Activated naive CD4-positive, alpha-beta T cell treated with anti-CD3 and anti-CD28 coated beads, Interleukin-2, amount 50 U/mL, for 24 hours (primary cell): ENCODE results near the gene RAD54L.

ENCODE experiments used
- H3K27ac Mint-ChIP-seq: one replicate; pipeline ENCODE4 v1.8.0; 2021; ENCODE audit warnings: mild to moderate bottlenecking, mixed read lengths
- H3K27me3 Mint-ChIP-seq: one replicate; pipeline ENCODE4 v1.8.0; 2021; ENCODE audit warnings: mixed read lengths
- H3K36me3 Mint-ChIP-seq: one replicate; pipeline ENCODE4 v1.8.0; 2021; ENCODE audit warnings: mixed read lengths
- H3K4me1 Mint-ChIP-seq: one replicate; pipeline ENCODE4 v1.8.0; 2021; ENCODE audit warnings: mixed read lengths
- H3K4me3 Mint-ChIP-seq: one replicate; pipeline ENCODE4 v1.8.0; 2021; ENCODE audit warnings: mild to moderate bottlenecking, mixed read lengths
- H3K9me3 Mint-ChIP-seq: one replicate; pipeline ENCODE4 v1.8.0; 2021; ENCODE audit warnings: mixed read lengths

RAD54L gene

DNA sequence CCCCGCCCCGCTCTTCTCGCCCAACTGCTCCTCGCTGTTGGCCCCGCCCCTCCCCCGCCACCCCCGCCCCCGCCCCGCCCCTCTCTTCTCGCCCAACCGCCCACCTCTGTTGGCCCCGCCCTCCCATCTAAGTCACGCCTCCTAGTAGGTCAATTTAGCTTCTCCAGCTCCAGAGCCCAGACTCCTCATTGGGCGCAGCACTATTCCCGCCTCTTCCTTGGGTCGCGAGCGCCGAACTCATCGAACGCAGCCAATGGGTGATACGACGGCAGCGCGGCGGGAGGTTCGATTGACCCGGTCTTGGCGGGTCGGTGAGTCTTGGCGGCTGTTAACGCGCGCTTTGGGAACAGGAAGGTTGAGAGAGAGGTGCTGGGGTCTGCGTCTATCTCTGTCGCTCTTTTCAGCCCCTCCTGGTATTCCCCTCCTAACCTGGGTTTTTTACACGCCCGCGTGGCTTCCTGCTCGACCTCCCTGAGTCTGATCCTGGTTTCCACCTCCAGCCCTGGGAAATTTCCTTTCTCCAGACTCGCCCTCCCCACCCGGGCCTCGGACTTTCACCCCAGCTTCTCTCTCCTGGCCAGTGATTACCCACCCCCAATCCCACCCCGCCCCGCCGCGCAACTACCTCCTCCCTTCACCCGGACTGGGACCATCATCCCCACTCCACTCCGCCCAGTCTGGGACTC, at the start of gene RAD54L:
Gene RAD54L, plus strand, starts transcription at position 328 of the 686 bp plus-strand sequence. CDS start 643 bp downstream, outside the sequence.
- Mint-ChIP-seq H3K27me3 (no peaks in the 10 kb centered on the region), H3K27ac (peak within 1 kb of the TSS; percentile 90), H3K9me3 (no peaks in the 10 kb centered on the region), H3K4me3 (peak within 1 kb of the TSS; percentile 96), H3K36me3 (no peaks in the 10 kb centered on the region), H3K4me1 (peaks cover 14% of the 10 kb centered on the region)

DNA sequence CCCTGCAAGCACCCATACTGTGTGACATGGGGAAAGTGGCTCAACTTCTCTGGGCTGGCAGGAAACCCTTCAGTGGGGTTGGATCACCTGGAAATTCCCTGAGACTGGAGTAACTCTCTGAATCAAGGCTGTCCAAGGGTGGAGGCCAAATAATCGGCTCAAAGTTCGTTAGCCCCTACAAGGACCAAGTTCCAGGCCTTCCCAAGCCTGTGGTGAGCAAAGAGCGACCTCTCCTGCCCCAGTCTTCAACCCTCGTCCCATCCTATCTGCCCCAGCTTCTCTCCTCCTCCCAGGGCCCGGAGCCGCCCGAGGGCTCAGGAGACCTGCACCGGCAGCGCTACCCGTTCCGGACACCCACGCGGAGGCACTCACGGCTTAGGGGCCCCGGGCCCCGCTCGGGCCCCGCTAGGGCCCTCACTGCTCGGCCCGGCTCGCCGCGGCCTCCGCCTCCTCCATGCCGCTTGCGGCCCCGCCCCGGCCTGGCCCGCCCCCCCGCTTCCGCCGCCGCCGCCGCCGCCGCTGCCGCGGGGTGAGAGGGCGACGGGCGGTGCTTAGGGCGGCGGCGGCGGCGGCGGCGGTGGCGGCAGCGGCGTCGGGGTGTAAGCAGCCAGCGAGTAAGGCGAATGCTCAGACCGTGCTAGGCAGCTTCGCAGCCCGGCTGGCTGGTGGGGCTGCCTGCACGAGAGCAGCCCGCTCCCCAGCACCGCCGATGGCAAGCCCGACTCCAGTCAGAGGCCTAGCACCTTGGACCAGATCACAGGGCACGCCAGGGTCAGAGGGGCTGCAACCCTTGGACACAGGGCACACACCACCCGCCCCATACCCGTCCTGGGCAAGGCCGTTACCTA, 49.4 kb upstream of the RAD54L start, which contains the start of gene POMGNT1:
Gene POMGNT1, minus strand, starts transcription at position 471 of the 848 bp plus-strand sequence. CDS start 613 bp downstream, outside the sequence.
- Mint-ChIP-seq H3K4me1 (peaks cover 28% of the 10 kb centered on the region), H3K4me3 (peak within 1 kb of the TSS; percentile 87), H3K27ac (peak within 1 kb of the TSS; percentile 65), H3K27me3 (no peaks in the 10 kb centered on the region), H3K36me3 (no peaks in the 10 kb centered on the region), H3K9me3 (no peaks in the 10 kb centered on the region)

DNA sequence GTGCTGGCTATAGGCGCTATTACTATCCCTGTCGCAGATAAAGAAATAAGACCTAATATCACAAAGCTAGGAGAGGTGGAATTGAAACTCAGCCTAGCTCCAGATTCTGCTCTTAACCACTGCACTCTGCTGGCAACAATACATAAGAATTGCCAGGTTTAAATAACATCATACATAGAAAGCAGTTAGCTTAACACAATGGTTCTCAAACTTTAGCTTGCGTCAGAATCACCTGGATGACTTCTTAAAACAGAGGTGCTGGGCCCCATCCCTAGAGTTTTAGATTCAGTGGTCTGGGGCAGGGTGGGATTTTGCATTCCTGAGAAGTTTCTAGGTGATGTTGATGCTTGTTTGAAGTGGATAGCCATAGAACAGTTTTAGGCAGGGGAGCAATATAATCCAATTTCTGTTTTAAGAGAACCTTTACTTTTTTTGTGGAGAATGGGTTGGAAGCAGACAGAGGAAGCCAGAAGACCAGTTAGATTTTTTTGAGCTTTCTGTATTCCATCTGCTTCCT, 48.3 kb upstream of the RAD54L start:
- H3K4me1 Mint-ChIP-seq, result peaks cover 36% of the 10 kb centered on the region
- H3K36me3 Mint-ChIP-seq, result no peaks in the 10 kb centered on the region
- H3K27ac Mint-ChIP-seq, result no peak overlapping the region
- no peaks in the 10 kb centered on the region for H3K27me3 Mint-ChIP-seq
- H3K9me3 Mint-ChIP-seq, result no peaks in the 10 kb centered on the region
- peak overlapping the region; percentile 86 for H3K4me3 Mint-ChIP-seq

DNA sequence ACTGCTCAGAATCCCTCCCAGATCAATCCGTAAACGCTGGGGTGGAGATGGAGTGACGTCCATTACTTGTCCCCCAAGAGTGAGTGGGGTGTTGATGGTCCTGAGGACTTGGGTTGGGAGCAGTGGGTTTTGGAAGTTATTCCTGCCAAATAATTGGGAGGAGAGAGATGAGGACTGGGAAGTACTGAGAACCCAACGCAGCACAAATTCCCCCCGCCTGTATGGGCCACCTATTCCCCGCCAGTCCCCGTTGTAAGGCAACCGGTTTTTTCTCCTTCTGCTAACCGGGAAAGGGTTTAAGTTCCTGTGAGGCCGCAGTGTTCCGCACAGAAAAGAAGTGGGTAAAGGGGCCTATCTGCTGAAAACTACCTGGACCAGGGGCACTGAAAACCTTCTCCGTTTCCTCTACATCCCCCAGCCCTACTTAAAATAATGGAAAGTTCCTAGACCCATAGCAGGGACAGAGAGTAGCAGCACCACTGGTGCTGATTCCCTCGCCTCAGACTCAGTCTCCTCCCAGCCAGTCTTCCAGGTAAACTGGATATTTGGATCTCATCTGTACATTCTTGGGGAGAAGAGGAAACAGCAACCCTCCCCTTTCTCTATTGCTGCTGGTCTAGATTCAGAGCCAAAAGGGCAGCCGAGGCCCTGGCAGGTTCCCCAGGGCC, 43.7 kb upstream of the RAD54L start:
- H3K36me3 Mint-ChIP-seq, result no peaks in the 10 kb centered on the region
- no peak overlapping the region for H3K27ac Mint-ChIP-seq
- no peaks in the 10 kb centered on the region for H3K27me3 Mint-ChIP-seq
- H3K4me3 Mint-ChIP-seq, result peak overlapping the region; percentile 47
- H3K9me3 Mint-ChIP-seq, result no peaks in the 10 kb centered on the region
- H3K4me1 Mint-ChIP-seq, result peaks cover 20% of the 10 kb centered on the region

DNA sequence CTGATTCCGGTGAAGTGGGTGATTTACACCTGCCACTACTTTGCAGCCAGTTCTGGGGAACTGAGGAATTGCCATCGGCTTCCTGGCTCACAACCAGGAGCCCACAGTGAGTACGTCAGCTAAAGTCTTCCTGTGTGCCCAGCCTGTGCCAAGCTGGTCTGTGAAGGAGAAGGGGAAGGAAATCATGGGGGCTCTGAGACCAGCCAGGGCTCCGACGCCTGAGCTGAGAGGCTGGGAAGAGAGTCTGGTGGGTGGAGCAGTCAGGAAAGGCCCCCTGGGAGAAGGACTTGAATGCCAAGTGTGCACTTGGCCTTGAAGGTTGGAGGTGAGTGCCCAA, 43.2 kb upstream of the RAD54L start:
- peaks cover 16% of the 10 kb centered on the region for H3K4me1 Mint-ChIP-seq
- H3K4me3 Mint-ChIP-seq, result no peak overlapping the region
- no peaks in the 10 kb centered on the region for H3K9me3 Mint-ChIP-seq
- no peaks in the 10 kb centered on the region for H3K27me3 Mint-ChIP-seq
- no peak overlapping the region for H3K27ac Mint-ChIP-seq
- H3K36me3 Mint-ChIP-seq, result no peaks in the 10 kb centered on the region

DNA sequence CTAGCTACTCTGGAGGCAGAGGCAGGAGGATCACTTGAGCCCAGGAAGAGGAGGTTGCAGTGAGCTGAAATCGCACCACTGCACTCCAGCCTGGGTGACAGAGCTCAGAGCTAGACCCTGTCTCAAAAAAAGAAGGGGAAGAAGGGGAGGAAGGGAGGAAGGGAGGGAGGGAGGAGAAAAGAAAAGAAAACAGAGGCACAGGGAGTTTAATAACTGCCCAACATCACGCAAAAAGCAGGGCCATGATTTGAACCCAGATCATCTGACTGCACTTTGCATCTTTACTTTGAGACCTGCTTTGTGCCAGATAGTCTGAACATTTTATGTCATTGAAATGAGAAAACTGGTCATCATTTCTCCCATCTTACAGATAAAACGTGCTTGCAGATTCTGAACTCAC, 42.4 kb upstream of the RAD54L start:
- no peaks in the 10 kb centered on the region for H3K27me3 Mint-ChIP-seq
- no peaks in the 10 kb centered on the region for H3K9me3 Mint-ChIP-seq
- no peaks in the 10 kb centered on the region for H3K36me3 Mint-ChIP-seq
- no peak overlapping the region for H3K4me3 Mint-ChIP-seq
- H3K4me1 Mint-ChIP-seq, result peaks cover 16% of the 10 kb centered on the region
- no peak overlapping the region for H3K27ac Mint-ChIP-seq

DNA sequence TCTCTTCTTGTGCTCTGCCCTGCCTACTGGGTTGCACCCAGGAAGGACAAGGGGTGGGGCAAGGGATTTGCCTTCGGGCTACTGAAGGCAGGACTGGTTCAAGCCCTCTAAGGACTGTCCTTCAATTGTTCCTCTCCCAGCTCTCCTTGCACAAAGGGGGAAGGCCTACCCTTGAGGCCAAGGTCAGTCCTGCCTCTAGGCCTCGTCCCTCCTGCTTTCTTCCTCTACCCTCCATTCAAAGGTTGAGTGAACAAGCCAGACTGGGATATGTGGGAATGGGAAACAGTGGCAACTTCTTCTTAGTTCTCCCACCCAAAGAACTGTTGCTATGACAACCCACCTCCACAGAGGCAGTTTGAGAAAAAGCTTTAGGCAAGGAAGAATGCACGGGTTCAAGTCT, 41.8 kb upstream of the RAD54L start:
- H3K4me1 Mint-ChIP-seq, result peaks cover 16% of the 10 kb centered on the region
- H3K27me3 Mint-ChIP-seq, result no peaks in the 10 kb centered on the region
- H3K9me3 Mint-ChIP-seq, result no peaks in the 10 kb centered on the region
- H3K27ac Mint-ChIP-seq, result no peak overlapping the region
- H3K36me3 Mint-ChIP-seq, result no peaks in the 10 kb centered on the region
- no peak overlapping the region for H3K4me3 Mint-ChIP-seq

DNA sequence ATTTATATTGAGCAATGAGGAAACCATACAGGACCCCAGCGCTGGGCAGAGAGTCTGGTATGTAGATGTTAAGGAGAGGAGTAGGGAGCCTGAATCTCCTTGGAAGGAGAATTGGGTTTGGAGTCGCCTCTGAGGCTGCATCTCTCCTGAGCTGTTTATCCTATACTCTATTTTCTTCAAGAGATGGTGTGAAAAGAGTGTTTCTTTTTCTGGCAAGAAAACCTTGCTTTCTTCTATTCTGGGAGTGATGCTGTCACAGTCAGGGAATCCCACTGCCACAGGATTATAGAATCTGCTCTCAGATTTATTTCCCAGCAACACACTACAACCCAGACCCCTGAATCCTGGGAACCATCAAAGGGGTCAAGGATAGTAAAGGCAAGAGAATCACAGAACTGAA, 41.2 kb upstream of the RAD54L start:
- Mint-ChIP-seq H3K27me3 (no peaks in the 10 kb centered on the region), H3K36me3 (no peaks in the 10 kb centered on the region), H3K9me3 (no peaks in the 10 kb centered on the region), H3K4me1 (peaks cover 16% of the 10 kb centered on the region), H3K27ac (no peak overlapping the region), H3K4me3 (no peak overlapping the region)

DNA sequence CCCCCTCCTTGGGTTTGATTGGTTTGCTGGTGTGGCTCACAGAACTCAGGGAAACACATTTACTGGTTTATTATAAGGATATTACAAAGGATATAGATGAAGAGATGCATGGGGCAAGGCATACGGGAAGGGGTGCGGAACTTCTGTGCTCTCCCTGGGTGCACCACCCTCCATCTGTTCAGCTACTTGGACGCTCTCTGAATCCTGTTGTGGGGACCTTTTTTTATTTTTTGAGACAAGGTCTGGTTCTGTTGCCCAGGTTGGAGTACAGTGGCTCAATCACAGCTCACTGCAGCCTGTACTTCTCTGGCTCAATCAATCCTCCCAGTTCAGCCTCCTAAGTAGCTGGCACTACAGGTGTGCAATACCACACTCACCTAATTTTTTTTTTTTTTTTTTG, 37.0 kb upstream of the RAD54L start:
- H3K4me3 Mint-ChIP-seq, result no peak overlapping the region
- H3K27ac Mint-ChIP-seq, result no peak overlapping the region
- no peaks in the 10 kb centered on the region for H3K4me1 Mint-ChIP-seq
- H3K36me3 Mint-ChIP-seq, result no peaks in the 10 kb centered on the region
- H3K27me3 Mint-ChIP-seq, result no peaks in the 10 kb centered on the region
- no peaks in the 10 kb centered on the region for H3K9me3 Mint-ChIP-seq

DNA sequence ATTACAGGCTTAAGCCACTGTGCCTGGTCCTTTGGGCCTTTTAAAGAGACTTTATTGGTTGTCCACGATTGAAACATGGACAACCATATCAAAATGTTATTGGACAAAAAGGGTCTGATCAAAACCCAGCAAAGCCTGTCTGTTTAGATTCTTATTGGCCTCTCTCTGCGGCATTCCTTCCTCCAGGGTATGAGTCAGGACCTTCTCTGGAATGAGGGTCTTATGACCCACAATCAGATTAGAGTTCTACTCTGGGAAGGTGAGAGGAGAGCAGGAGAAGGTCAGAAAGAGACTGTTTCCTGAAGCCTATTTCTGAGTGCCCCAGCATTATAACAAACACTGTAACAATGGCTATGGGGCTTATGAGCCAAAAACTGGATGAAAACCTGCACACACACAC, 36.5 kb upstream of the RAD54L start:
- H3K36me3 Mint-ChIP-seq, result no peaks in the 10 kb centered on the region
- H3K9me3 Mint-ChIP-seq, result no peaks in the 10 kb centered on the region
- H3K27ac Mint-ChIP-seq, result no peak overlapping the region
- H3K4me3 Mint-ChIP-seq, result no peak overlapping the region
- no peaks in the 10 kb centered on the region for H3K27me3 Mint-ChIP-seq
- no peaks in the 10 kb centered on the region for H3K4me1 Mint-ChIP-seq

DNA sequence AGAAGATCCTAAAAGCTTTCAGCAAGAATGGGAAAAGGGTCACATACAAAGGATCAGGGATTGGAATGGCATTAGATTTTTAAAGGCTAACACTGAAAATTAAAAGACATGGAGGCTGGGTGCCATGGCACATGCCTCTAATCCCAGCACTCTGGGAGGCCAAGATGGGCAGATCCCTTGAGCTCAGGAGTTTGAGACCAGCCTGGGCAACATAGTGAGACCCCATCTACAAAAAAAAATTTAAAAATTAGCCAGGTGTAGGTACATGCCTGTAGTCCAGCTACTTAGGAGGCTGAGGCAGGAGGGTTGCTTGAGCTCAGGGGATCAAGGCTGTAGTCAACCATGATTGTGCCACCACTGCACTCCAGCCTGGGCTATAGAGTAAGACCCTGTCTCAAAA, 32.1 kb upstream of the RAD54L start:
- H3K27me3 Mint-ChIP-seq, result no peaks in the 10 kb centered on the region
- no peaks in the 10 kb centered on the region for H3K4me1 Mint-ChIP-seq
- no peaks in the 10 kb centered on the region for H3K36me3 Mint-ChIP-seq
- H3K9me3 Mint-ChIP-seq, result no peaks in the 10 kb centered on the region
- no peak overlapping the region for H3K27ac Mint-ChIP-seq
- H3K4me3 Mint-ChIP-seq, result no peak overlapping the region

DNA sequence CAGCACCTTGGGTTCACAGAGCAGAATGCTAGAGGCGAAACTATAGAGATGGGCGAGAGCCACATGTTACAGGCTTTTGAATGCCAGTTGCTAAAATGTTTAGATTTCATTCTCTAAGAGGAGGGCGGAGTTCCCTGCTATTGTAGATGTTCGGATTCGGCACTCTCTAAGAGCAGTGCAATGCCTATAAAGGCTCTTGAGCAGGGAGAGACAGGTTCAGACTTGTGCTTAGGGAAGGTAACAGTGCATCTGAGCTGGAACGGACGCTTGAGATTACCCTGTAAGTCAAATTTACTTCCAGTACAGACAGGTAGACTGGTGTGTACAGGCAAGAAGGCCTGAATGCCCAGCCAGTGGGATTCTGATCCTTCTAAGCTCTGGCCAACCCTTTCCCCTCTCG, 29.1 kb upstream of the RAD54L start:
- Mint-ChIP-seq H3K4me1 (peaks cover 2% of the 10 kb centered on the region), H3K27ac (no peak overlapping the region), H3K9me3 (no peaks in the 10 kb centered on the region), H3K4me3 (no peak overlapping the region), H3K36me3 (no peaks in the 10 kb centered on the region), H3K27me3 (no peaks in the 10 kb centered on the region)

DNA sequence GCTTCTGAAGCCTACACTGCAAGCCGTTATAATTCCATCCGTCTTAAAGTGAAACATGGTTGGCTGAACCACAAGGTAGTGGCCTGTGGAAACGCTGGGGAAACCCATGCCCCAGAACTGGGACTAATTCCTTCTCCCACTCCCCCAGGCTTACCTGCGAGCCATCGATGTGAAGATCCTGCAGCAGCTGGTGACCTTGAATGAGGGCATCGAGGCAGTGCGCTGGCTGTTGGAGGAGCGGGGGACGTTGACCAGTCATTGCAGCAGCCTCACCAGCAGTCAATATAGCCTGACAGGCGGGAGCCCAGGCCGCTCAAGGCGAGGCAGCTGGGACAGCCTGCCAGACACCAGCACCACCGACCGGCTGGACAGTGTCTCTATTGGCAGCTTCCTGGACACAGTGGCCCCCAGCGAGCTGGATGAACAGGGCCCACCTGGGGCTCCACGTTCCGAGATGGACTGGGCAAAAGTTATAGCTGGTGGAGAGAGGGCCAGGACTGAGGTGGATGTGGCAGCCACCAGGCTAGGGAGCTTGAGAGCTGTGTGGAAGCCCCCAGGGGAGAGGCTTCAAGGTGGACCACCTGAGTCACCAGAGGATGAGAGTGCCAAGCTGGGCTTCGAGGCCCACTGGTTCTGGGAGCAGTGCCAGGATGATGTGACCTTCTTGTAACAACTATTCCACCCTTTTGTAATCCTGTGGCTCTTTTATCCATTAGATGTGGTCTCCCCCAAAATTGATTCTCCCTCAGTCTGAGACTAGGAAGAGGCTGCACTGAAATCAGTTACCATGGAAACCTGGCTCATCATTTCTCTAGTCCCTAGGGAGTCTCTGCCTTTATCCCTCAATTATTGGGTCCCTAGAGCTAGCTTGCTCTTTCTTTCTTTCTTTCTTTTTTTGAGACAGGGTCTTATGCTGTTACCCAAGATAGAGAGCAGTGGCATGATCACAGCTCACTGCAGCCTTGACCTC, 27.7 kb upstream of the RAD54L start:
- no peaks in the 10 kb centered on the region for H3K36me3 Mint-ChIP-seq
- H3K4me3 Mint-ChIP-seq, result no peak overlapping the region
- peaks cover 5% of the 10 kb centered on the region for H3K4me1 Mint-ChIP-seq
- no peaks in the 10 kb centered on the region for H3K9me3 Mint-ChIP-seq
- no peak overlapping the region for H3K27ac Mint-ChIP-seq
- no peaks in the 10 kb centered on the region for H3K27me3 Mint-ChIP-seq

DNA sequence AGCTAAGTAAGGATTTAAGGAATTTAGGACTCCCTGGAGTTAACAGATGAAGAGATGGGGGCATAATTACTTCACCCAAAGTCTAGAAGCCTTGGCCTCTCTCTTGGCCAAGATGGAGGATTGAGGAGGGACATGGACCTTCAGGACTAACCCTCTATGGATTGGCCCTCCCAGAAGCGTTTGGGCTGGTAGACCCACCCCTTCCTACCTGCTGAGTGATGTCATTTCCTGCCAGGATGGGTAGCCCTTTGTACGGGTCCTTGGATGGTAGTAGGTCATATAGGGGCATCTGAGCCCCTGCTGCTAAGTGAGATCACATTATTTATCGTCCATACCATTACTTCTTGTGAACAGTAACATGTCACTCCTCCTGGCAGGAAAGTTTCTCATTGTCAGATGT, 26.8 kb upstream of the RAD54L start:
- Mint-ChIP-seq H3K9me3 (no peaks in the 10 kb centered on the region), H3K36me3 (no peaks in the 10 kb centered on the region), H3K4me3 (no peak overlapping the region), H3K4me1 (peaks cover 5% of the 10 kb centered on the region), H3K27ac (no peak overlapping the region), H3K27me3 (no peaks in the 10 kb centered on the region)

DNA sequence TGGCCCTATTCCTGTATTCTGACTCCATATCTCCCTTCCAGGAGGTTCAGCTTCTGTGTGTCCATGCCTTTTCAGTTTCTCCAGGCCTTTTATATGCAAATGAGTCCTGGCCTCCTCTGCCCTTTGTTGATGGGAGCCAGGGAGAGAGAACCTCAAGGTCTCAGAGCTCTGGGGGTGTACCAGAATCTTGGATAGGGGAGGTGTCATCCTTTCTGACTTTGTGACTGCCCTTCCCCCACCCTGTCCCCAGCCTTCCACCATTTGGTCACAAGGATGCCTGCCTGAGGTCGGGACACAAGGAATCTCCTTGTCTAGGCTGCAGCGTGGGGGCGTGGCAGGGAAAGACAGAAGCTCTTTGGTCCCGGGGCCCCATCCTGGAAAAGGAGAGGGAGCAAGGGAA, 25.8 kb upstream of the RAD54L start:
- Mint-ChIP-seq H3K4me3 (no peak overlapping the region), H3K4me1 (peaks cover 5% of the 10 kb centered on the region), H3K9me3 (no peaks in the 10 kb centered on the region), H3K27me3 (no peaks in the 10 kb centered on the region), H3K27ac (no peak overlapping the region), H3K36me3 (no peaks in the 10 kb centered on the region)
